ENCODE measurements around the gene VPS4B.

DNA sequence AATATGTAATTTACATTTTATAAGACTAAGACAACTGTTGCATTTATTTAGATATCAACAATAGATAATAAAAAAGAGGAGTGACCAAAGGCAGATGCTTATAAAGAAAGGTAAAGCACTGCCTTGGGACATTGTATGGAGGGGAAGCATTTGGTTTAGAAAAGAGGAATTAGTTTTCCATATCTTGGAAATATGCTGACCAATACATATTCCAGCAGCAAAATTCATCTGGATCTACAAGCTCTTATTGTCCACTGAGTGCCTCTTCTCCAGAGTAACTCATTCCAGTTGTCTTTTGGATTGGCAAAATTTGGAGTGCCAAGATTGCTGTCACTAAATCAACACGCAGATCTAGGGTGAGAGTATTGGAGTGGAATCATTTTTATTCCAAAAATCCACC lies 8.9 kb upstream of the VPS4B start:
- TF ChIP-seq, protein P1, sequence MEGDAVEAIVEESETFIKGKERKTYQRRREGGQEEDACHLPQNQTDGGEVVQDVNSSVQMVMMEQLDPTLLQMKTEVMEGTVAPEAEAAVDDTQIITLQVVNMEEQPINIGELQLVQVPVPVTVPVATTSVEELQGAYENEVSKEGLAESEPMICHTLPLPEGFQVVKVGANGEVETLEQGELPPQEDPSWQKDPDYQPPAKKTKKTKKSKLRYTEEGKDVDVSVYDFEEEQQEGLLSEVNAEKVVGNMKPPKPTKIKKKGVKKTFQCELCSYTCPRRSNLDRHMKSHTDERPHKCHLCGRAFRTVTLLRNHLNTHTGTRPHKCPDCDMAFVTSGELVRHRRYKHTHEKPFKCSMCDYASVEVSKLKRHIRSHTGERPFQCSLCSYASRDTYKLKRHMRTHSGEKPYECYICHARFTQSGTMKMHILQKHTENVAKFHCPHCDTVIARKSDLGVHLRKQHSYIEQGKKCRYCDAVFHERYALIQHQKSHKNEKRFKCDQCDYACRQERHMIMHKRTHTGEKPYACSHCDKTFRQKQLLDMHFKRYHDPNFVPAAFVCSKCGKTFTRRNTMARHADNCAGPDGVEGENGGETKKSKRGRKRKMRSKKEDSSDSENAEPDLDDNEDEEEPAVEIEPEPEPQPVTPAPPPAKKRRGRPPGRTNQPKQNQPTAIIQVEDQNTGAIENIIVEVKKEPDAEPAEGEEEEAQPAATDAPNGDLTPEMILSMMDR (conservative IDR thresholded peaks at IDR 0.05) = no peak
- TF ChIP-seq EZH2 (IDR thresholded peaks at IDR 0.05; ENCODE audit: low read depth) = no peak

Data from PC-9 (cell line).